GM19324 (cell line): ENCODE measurements around the gene TTC34.
"Not testable (repeated sequence)": the region's sequence is repeated elsewhere in the genome, so short reads cannot be mapped to it uniquely, and the experiment has no call there.

Experiments used
- ATAC-seq: cut with Tn5 transposase; IDR thresholded peaks from one replicate; pipeline ENCODE4 v1.9.1; 2021; ENCODE audit warnings: mild to moderate bottlenecking, moderate library complexity; ENCODE audit not compliant: unreplicated experiment, low FRiP score

TTC34 gene

GRCh38 chr1:2630498-2631135 is 170.9 kb downstream of the TTC34 start:
- no peak for ATAC-seq

GRCh38 chr1:2629627-2630497 is 171.6 kb downstream of the TTC34 start:
- no peak for ATAC-seq

DNA sequence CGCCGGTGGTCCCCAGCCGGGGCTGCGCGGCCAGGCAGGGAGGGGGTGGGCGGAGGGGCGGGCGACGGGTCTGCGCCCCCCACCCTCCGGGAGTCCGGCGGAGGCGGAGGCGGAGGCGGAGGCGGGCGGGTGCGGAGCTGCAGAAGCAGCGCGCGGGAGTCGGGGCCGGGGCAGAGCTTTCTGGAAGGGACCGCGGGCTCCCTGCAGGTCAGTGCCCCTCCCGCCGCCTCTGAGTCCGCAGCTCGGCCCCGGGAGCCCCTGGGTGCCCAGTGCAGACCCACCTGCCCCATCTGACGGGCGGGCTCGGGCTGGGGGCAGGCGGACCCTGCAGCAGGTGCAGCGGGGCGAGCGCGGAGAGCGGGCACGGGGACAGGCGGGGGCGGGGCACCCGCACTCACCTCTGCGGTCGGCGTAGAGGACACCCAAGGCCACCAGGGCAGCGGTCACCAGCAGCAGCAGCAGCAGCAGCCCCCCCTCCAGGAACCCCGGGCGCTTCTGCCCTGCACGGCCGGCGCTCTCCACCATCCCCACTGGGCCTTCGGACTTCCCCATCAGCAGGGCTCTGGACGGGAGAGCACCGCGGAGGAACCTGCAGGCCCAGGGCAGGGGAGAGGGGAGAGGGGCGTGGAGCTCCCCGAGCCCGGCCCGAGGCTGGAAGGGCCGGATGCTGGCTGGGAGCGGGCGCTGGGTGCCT is 172.4 kb downstream of the TTC34 start:
- no peak for ATAC-seq

- no peak for ATAC-seq
Observed at GRCh38 chr1:2628191-2628932, 173.1 kb downstream of the TTC34 start.

DNA sequence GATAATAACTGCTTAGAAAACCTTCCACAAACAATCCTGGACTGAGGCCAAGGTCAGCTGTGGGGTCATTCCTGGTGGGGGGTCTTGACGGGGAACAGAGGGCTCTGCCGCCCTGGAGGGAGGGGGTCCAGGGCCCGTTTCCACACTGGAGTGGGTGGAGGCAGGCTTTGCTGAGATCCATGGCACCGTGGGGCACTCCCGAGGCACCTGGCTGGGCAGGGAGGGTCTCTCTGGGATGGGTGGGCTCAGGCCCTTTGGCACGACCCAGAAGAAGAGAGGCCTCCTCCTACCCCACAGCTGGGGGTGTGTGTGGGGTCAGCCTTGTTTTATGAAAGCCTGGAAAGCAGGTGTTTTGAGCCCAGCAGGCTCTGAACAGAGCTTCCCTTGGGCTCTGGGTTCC is 173.7 kb downstream of the TTC34 start:
- ATAC-seq, result no peak

GRCh38 chr1:2625748-2626147 is 175.7 kb downstream of the TTC34 start:
- ATAC-seq, result not testable (repeated sequence)

DNA sequence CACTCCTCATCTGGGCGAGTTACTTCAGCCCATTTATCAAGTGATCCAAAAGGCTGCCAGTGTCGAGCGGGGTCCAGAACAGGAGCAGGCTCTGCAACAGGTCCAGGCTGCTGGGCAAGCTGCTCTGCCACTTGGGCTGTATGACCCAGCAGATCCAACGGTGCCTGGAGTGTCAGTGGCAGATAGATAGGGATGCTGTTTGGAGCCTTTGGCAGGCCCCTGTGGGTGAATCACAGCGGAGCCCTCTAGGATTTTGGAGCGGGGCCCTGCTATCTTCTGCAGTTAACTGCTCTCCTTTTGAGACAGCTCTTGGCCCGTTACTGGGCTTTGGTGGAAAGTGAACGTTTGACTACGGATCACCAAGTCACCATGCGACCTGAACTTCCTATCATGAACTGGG is 176.2 kb downstream of the TTC34 start:
- no peak for ATAC-seq

GRCh38 chr1:2624735-2625300 is 176.7 kb downstream of the TTC34 start:
- ATAC-seq, result no peak

GRCh38 chr1:2623571-2624337 is 177.7 kb downstream of the TTC34 start:
- no peak for ATAC-seq

DNA sequence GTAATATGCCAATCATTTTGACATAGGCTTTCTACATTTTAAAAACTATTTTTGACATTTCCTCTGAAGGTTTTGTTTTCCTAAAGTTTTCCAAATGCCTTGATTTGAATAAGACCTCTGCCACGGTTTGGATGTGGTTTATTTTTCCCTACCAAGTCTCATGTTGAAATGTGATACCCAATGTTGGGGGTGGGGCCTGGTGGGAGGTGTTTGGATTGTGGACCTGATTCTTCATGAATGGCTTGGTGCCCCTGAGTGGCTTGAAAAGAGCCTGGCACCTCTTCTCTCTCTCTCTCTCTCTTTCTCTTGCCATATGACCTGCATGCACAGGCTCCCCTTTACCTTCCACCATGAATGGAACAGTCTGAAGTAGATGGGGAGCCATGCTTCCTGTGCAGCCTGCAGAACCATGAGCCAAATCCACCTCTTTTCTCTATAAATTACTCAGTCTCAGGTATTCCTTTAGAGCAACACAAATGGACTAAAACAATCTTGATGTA is 183.5 kb downstream of the TTC34 start:
- no peak for ATAC-seq

DNA sequence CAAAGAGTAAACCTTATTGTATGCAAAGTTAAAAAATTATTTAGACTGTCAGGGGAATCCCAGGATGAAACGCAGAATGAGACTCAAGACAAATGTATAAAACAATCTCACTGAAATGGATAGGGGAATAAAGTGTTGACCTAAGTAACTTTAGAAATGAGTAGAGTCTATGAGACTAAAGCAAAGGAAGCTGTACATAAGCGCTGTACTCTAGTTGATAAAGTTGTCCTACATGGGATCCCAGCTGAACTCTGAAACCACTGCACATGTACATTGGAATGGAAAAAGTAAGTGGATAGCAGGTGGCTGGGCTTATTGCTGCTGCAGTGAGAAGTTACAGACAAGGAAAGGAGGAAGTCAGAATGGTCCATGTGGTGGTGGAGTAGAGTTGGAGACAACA is 187.3 kb downstream of the TTC34 start:
- no peak for ATAC-seq

GRCh38 chr1:2612591-2613365 is 188.7 kb downstream of the TTC34 start:
- ATAC-seq, result no peak

DNA sequence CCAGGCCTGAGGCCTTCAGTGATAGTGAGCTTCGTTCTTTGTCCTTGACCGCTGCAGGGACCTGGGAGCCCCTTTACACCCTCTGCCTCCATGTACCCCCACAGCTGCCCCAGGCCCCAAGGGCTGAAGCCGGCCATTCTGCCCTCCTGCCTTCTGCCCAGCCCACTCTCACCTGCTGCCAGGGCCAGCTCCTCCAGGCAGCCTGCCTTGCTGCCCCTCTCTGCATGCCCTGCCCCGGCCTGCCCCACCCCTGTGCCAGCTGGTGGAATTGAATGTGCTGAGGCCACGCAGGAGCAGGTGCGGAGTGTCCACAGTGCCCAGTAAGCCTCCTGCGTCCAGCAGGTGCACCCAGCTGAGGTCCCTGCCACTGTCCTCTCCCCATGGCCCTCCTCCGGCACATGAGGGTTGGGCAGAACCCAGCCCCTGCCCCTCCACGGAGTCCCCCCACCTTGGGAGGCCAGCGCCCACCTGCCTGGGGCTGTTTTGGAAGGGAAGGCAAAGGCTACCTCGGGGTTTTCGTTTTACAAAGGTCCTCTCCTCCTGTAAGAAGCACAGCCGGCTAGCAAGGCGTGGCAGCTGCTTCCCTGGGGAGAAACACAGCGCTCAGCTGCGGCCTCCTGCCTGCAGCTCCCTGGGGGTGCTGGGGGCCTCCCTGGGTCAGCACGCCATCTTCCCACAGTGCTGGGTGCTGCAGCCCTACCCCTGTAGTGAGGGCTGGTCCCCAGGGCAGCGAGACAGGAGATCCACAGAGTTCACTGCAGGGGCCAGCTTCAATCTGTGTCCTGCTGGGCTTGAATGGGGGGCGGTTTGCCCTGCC is 189.7 kb downstream of the TTC34 start:
- no peak for ATAC-seq

DNA sequence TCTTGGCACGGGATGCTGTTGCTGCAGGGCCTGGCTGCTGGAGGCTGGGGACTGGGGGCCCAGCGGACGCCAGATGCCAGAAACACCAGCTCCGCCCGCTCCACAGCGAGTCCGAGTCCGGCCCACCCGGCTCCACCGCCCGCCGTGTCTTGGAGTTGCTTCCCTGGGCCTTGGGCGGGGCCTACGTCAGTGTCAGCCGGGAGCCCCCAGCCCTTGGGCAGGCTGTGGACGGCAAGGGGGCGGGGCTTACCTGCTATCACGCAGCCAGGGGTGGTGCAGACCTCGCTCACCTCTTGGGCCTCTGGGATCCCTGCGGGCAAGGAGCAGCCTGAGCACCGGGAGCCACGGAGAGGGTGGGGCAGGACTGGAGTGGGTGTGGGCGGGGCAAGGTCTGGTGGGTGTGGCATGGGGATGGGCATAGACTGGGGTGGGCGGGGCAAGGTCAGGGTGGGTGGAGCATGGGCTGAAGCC is 190.4 kb downstream of the TTC34 start:
- ATAC-seq, result no peak

GRCh38 chr1:2610036-2610959 is 191.2 kb downstream of the TTC34 start:
- no peak for ATAC-seq

GRCh38 chr1:2609319-2610035 is 192.0 kb downstream of the TTC34 start:
- no peak for ATAC-seq
